HG02678 (cell line): ENCODE data around the gene SCP2.
"Not testable (repeated sequence)": the region's sequence is repeated elsewhere in the genome, so short reads cannot be mapped to it uniquely, and the experiment has no call there.

ENCODE experiments used
- ATAC-seq: cut with Tn5 transposase; IDR thresholded peaks from one replicate; pipeline ENCODE4 v1.9.1; 2021; ENCODE audit warnings: mild to moderate bottlenecking, moderate library complexity; ENCODE audit not compliant: unreplicated experiment

The SCP2 gene

GRCh38 chr1:52967666-52968065 lies 40.6 kb downstream of the SCP2 start:
- ATAC-seq, result no peak

GRCh38 chr1:52969234-52969633 lies 42.2 kb downstream of the SCP2 start:
- ATAC-seq, result not testable (repeated sequence)

DNA sequence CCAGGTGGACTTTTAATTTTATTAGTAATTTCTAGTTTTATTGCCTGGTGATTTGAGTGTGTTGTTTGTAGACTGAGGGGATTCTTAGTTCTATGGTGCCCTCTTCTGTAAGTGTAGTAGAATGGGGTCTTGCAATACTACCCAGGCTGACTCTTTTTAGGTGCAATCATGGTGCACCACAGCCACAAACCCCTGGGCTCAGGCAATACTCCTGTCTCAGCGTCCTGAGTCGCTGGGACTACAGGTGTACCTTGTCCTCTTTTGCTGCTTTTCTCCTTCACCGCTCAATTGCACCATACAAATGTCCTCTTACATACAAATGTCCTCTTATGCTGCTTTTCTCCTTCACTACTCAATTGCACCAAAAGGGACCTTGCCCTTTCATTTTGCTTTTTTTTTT lies 43.1 kb downstream of the SCP2 start:
- no peak for ATAC-seq

DNA sequence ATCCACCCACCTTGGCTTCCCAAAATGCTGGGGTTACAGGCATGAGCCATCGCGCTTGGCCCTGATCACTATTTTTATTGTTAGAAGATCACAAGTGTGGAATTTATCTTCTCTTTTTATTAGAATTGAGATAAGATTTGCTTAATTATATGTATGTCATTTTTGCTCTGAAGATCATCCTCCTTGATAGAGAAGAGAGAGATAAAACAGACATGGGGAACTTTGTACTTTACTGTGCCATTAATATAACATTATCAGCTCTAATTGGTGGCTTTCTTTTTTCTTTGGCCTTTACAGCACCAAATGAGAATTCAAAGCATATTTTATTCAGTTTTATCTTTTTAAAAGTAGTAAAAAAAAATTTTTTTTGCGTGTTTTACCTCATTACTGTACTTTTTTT lies 46.8 kb downstream of the SCP2 start:
- ATAC-seq, result no peak

GRCh38 chr1:52976183-52977035 lies 49.3 kb downstream of the SCP2 start:
- ATAC-seq, result no peak

- ATAC-seq, result no peak
Measured at GRCh38 chr1:52978045-52978444, 51.0 kb downstream of the SCP2 start.

- ATAC-seq, result not testable (repeated sequence)
Measured at GRCh38 chr1:52992733-52993132, 65.7 kb downstream of the SCP2 start.

GRCh38 chr1:52994656-52995055 lies 67.6 kb downstream of the SCP2 start:
- no peak for ATAC-seq

GRCh38 chr1:52996653-52997052 lies 69.6 kb downstream of the SCP2 start:
- no peak for ATAC-seq

- no peak for ATAC-seq
Measured at GRCh38 chr1:53001128-53001527, 74.1 kb downstream of the SCP2 start.

DNA sequence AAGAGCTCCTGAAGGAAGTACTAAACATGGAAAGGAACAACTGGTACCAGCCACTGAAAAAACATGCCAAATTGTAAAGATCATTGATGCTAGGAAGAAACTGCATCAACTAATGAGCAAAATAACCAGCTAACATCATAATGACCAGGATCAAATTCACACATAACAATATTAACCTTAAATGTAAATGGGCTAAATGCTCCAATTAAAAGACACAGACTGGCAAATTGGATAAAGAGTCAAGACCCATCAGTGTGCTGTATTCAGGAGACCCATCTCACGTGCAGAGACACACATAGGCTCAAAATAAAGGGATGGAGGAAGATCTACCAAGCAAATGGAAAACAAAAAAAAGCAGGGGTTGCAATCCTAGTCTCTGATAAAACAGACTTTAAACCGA lies 79.5 kb downstream of the SCP2 start:
- not testable (repeated sequence) for ATAC-seq

DNA sequence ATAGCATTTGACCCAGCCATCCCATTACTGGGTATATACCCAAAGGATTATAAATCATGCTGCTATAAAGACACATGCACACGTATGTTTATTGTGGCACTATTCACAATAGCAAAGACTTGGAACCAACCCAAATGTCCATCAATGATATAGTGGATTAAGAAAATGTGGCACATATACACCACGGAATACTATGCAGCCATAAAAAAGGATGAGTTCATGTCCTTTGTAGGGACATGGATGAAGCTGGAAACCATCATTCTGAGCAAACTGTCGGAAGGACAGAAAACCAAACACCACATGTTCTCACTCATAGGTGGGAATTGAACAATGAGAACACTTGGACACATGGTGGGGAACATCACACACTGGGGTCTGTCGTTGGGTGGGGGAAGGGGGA lies 83.2 kb downstream of the SCP2 start:
- not testable (repeated sequence) for ATAC-seq

- ATAC-seq, result no peak
Measured at GRCh38 chr1:53011175-53011574, 84.1 kb downstream of the SCP2 start.

DNA sequence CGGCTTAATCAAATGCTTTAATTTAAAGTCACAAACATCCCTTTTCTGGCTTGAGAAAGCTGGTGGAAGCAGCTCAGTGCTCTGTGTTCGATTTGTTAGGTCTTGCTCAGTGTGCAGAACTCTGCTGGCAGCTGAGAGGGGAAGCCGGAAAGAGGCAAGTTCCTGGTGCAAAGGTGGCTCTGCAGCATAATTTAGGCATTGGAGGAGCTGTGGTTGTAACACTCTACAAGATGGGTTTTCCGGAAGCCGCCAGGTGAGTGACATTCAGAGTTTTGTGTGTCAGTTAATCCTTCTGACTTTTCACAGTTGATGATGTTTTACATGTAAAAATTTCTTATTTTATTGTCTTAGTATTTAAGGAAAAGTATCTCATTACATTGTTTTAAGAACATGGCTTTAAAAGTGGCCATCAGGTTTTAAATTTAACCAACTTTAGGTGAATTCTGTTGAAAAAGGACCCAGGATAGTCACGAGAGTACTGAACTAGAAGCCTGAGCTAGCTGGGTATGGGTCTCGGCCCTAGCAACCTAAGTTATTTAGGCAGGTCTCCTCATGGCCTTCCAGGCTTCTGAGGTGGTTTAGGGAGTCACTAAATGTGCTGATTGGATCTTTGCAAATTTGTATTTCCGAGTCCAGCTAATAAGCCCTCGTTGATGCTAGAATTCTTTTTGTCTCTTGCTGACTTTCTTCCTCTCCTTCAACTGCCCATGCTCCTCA lies 87.9 kb downstream of the SCP2 start:
- ATAC-seq, result peak; percentile 93

DNA sequence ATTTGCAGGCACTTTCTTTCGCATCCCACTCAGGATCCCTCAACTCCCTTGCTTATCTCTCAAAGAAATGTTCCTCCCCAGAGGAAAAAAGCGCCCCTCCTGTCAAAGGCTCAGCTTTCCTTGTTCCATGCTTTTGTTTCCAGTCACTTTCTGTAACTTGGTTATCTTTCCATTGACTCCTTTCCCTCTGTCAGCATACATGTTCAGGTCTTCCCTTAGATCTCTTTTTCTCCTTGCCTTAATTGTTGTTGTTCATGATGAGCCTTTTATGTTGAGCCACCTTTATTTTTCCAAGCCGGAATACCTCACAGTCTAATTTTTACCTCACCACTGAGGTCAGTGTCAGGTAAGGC lies 88.4 kb downstream of the SCP2 start:
- ATAC-seq, result no peak

GRCh38 chr1:53016705-53017104 lies 89.6 kb downstream of the SCP2 start:
- ATAC-seq, result no peak

DNA sequence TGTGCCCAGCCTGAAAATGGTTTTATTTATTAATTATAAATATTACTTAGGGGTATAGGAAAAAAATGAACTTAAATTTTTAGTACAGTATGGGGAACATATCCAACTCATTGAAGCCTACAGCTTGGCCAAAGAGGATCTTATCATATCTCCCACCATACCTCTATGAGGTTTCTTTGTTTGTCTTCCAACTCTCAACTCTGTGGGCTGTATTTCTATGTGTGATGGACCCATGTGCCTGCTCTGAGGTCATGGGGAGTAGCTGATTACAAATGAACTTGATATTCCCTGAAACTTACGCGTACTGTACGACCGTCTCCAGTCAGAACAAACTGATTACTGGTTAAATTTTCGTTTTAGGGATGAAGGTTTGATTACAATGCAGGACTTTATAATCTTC lies 93.5 kb downstream of the SCP2 start:
- ATAC-seq, result no peak

DNA sequence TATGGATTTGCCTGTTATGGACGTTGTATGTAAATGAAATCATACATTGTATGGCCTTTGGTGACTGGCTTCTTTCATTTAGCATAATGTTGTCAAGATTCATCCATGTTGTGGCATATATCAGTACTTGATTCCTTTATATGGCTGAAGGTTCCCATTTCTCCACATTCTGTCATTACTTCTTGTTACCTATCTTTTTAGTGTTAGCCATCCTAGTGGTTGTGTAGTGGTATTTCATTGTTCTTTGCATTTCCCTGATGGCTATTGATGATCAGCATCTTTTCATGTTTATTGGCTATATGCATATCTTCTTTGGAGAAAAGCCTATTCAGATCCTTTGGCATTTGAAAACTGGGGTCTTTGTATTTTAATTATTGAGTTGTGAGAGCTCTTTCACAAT lies 95.1 kb downstream of the SCP2 start:
- no peak for ATAC-seq

DNA sequence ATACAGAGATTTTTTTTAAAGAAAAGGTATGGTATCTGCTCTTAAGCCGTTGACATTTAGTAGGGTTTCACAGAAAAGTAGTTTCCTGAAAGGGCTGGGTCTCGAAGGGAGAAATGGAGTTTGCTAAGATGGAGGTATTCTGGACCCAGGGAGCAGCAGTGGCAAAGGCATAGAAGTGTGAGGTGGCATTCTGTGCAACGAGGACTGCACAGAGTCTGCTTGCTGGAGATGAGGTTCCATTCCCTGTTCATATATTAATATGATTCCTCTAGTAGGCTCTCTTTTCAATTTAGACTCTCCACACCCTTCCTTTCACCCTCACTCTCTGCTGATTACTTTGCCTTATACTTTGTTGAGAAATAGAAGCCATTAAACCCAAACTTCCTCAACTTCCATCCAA lies 96.5 kb downstream of the SCP2 start:
- ATAC-seq, result no peak

DNA sequence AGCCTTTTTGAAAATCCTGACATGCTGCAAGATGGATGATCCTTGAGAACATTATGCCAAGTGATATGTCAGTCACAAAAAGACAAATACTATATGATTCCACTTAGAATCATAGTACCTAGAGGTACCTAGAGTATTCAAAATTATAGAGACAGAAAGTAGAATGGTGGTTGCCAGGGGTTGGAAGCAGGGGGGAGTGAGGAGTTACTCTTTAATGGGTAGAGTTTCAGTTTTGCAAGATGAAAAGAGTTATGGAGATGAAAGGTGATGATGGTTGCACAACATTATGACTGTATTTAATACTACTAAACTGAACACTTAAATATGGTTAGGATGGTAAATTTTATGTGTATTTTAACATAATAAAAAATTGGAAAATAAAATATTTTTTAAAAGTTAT lies 97.0 kb downstream of the SCP2 start:
- ATAC-seq, result no peak

GRCh38 chr1:53025034-53025768 lies 98.1 kb downstream of the SCP2 start:
- ATAC-seq, result no peak

GRCh38 chr1:53025769-53026112 lies 98.7 kb downstream of the SCP2 start:
- no peak for ATAC-seq
